Measurements from ENCODE around the gene GPC5.

GPC5 gene

GRCh38 chr13:92494915-92495314, 1096.5 kb downstream of the GPC5 start:
- Histone ChIP-seq H4K12ac (ENCODE audit: low read depth, low read length) (no peak overlapping the region), H3K36me3 (ENCODE audit: control insufficient read depth in 1 of 2, insufficient read depth in 2 of 2, low read length in 2 of 2) (no peaks in the 10 kb centered on the region), H2AK5ac (ENCODE audit: low read length) (no peak overlapping the region), H3K23ac (ENCODE audit: low read length) (no peak overlapping the region), H2BK12ac (ENCODE audit: low read length) (no peak overlapping the region), H3K9me3 (ENCODE audit: insufficient read depth, low read depth, low read length) (peaks cover under 1% of the 10 kb centered on the region), H3K14ac (ENCODE audit: low read length) (no peak overlapping the region), H3K27me3 (ENCODE audit: insufficient read depth, low read length) (no peaks in the 10 kb centered on the region), H4K91ac (ENCODE audit: low read depth, low read length) (no peak overlapping the region), H3K4me1 (ENCODE audit: control insufficient read depth in 1 of 2, insufficient read depth in 2 of 2, low read length in 2 of 2) (no peaks in the 10 kb centered on the region), H3K4me3 (ENCODE audit: low read depth, low read length) (no peak overlapping the region), H3K27ac (ENCODE audit: low read depth, low read length) (no peak overlapping the region), H3K79me1 (ENCODE audit: low read length) (no peaks in the 10 kb centered on the region), H3K9ac (ENCODE audit: low read length) (no peak overlapping the region), H4K8ac (ENCODE audit: low read depth, low read length) (no peak overlapping the region), H2AFZ (ENCODE audit: insufficient read depth, low read length, poor library complexity) (no peak overlapping the region), H2BK120ac (ENCODE audit: insufficient read depth, low read length, poor library complexity) (no peak overlapping the region), H3K4ac (ENCODE audit: low read depth, low read length) (no peak overlapping the region), H3K18ac (ENCODE audit: low read length) (no peak overlapping the region), H2BK5ac (ENCODE audit: low read depth, low read length, poor library complexity) (no peak overlapping the region), H3K79me2 (ENCODE audit: control insufficient read depth, insufficient read depth, low read length, poor library complexity) (no peaks in the 10 kb centered on the region), H3K4me2 (ENCODE audit: low read length) (no peak overlapping the region)
- no CpG with 5 or more reads among the region's 2 CpGs for WGBS (ENCODE audit: extremely low coverage, insufficient coverage, insufficient read length)
- DNase-seq, result no peak

GRCh38 chr13:92500192-92500591, 1101.8 kb downstream of the GPC5 start:
- Histone ChIP-seq H3K79me1 (ENCODE audit: low read length) (no peaks in the 10 kb centered on the region), H4K91ac (ENCODE audit: low read depth, low read length) (peak overlapping the region; percentile 2), H3K4me2 (ENCODE audit: low read length) (no peak overlapping the region), H3K4me3 (ENCODE audit: low read depth, low read length) (no peak overlapping the region), H3K36me3 (ENCODE audit: control insufficient read depth in 1 of 2, insufficient read depth in 2 of 2, low read length in 2 of 2) (no peaks in the 10 kb centered on the region), H4K12ac (ENCODE audit: low read depth, low read length) (no peak overlapping the region), H3K23ac (ENCODE audit: low read length) (no peak overlapping the region), H2AK5ac (ENCODE audit: low read length) (no peak overlapping the region), H3K79me2 (ENCODE audit: control insufficient read depth, insufficient read depth, low read length, poor library complexity) (no peaks in the 10 kb centered on the region), H3K4ac (ENCODE audit: low read depth, low read length) (no peak overlapping the region), H3K27me3 (ENCODE audit: insufficient read depth, low read length) (no peaks in the 10 kb centered on the region), H3K9ac (ENCODE audit: low read length) (no peak overlapping the region), H3K9me3 (ENCODE audit: insufficient read depth, low read depth, low read length) (peaks cover 4% of the 10 kb centered on the region), H3K4me1 (ENCODE audit: control insufficient read depth in 1 of 2, insufficient read depth in 2 of 2, low read length in 2 of 2) (no peaks in the 10 kb centered on the region), H3K27ac (ENCODE audit: low read depth, low read length) (no peak overlapping the region), H4K8ac (ENCODE audit: low read depth, low read length) (no peak overlapping the region), H2BK120ac (ENCODE audit: insufficient read depth, low read length, poor library complexity) (no peak overlapping the region), H2BK12ac (ENCODE audit: low read length) (no peak overlapping the region), H2BK5ac (ENCODE audit: low read depth, low read length, poor library complexity) (no peak overlapping the region), H3K18ac (ENCODE audit: low read length) (no peak overlapping the region), H2AFZ (ENCODE audit: insufficient read depth, low read length, poor library complexity) (no peak overlapping the region), H3K14ac (ENCODE audit: low read length) (no peak overlapping the region)
- no CpG with 5 or more reads among the region's 6 CpGs for WGBS (ENCODE audit: extremely low coverage, insufficient coverage, insufficient read length)
- no peak for DNase-seq

- H3K9ac ChIP-seq (ENCODE audit: low read length), result no peak overlapping the region
- no peak overlapping the region for H4K12ac ChIP-seq (ENCODE audit: low read depth, low read length)
- no peaks in the 10 kb centered on the region for H3K36me3 ChIP-seq (ENCODE audit: control insufficient read depth in 1 of 2, insufficient read depth in 2 of 2, low read length in 2 of 2)
- H2AK5ac ChIP-seq (ENCODE audit: low read length), result no peak overlapping the region
- H3K23ac ChIP-seq (ENCODE audit: low read length), result no peak overlapping the region
- H2BK5ac ChIP-seq (ENCODE audit: low read depth, low read length, poor library complexity), result no peak overlapping the region
- H3K27ac ChIP-seq (ENCODE audit: low read depth, low read length), result no peak overlapping the region
- no peak overlapping the region for H3K4ac ChIP-seq (ENCODE audit: low read depth, low read length)
- no CpG with 5 or more reads among the region's 2 CpGs for WGBS (ENCODE audit: extremely low coverage, insufficient coverage, insufficient read length)
- no peak overlapping the region for H4K8ac ChIP-seq (ENCODE audit: low read depth, low read length)
- no peak overlapping the region for H2AFZ ChIP-seq (ENCODE audit: insufficient read depth, low read length, poor library complexity)
- no peaks in the 10 kb centered on the region for H3K79me1 ChIP-seq (ENCODE audit: low read length)
- no peak overlapping the region for H2BK120ac ChIP-seq (ENCODE audit: insufficient read depth, low read length, poor library complexity)
- H3K27me3 ChIP-seq (ENCODE audit: insufficient read depth, low read length), result no peaks in the 10 kb centered on the region
- no peak overlapping the region for H3K18ac ChIP-seq (ENCODE audit: low read length)
- H3K14ac ChIP-seq (ENCODE audit: low read length), result no peak overlapping the region
- no peak overlapping the region for H3K4me3 ChIP-seq (ENCODE audit: low read depth, low read length)
- no peaks in the 10 kb centered on the region for H3K9me3 ChIP-seq (ENCODE audit: insufficient read depth, low read depth, low read length)
- H4K91ac ChIP-seq (ENCODE audit: low read depth, low read length), result no peak overlapping the region
- no peaks in the 10 kb centered on the region for H3K79me2 ChIP-seq (ENCODE audit: control insufficient read depth, insufficient read depth, low read length, poor library complexity)
- H2BK12ac ChIP-seq (ENCODE audit: low read length), result peak overlapping the region; percentile 58
- peak; percentile 1 to 52 for DNase-seq
- H3K4me1 ChIP-seq (ENCODE audit: control insufficient read depth in 1 of 2, insufficient read depth in 2 of 2, low read length in 2 of 2), result peaks cover 2 to 4% of the 10 kb centered on the region in 2 experiments
- no peak overlapping the region for H3K4me2 ChIP-seq (ENCODE audit: low read length)
Measured at GRCh38 chr13:92510416-92510815, 1112.0 kb downstream of the GPC5 start.

- H3K79me1 ChIP-seq (ENCODE audit: low read length), result no peaks in the 10 kb centered on the region
- no peak for DNase-seq
- H3K9ac ChIP-seq (ENCODE audit: low read length), result no peak overlapping the region
- H2BK5ac ChIP-seq (ENCODE audit: low read depth, low read length, poor library complexity), result no peak overlapping the region
- peaks cover 4% of the 10 kb centered on the region for H3K9me3 ChIP-seq (ENCODE audit: insufficient read depth, low read depth, low read length)
- H3K4me1 ChIP-seq (ENCODE audit: control insufficient read depth in 1 of 2, insufficient read depth in 2 of 2, low read length in 2 of 2), result peaks cover 2 to 4% of the 10 kb centered on the region in 2 experiments
- no peak overlapping the region for H2AFZ ChIP-seq (ENCODE audit: insufficient read depth, low read length, poor library complexity)
- H3K4me3 ChIP-seq (ENCODE audit: low read depth, low read length), result no peak overlapping the region
- no peak overlapping the region for H2BK120ac ChIP-seq (ENCODE audit: insufficient read depth, low read length, poor library complexity)
- no peak overlapping the region for H3K4ac ChIP-seq (ENCODE audit: low read depth, low read length)
- no CpG with 5 or more reads among the region's 9 CpGs for WGBS (ENCODE audit: extremely low coverage, insufficient coverage, insufficient read length)
- H3K27ac ChIP-seq (ENCODE audit: low read depth, low read length), result no peak overlapping the region
- no peak overlapping the region for H3K14ac ChIP-seq (ENCODE audit: low read length)
- H4K91ac ChIP-seq (ENCODE audit: low read depth, low read length), result no peak overlapping the region
- H3K36me3 ChIP-seq (ENCODE audit: control insufficient read depth in 1 of 2, insufficient read depth in 2 of 2, low read length in 2 of 2), result no peaks in the 10 kb centered on the region
- H4K12ac ChIP-seq (ENCODE audit: low read depth, low read length), result no peak overlapping the region
- H4K8ac ChIP-seq (ENCODE audit: low read depth, low read length), result no peak overlapping the region
- H2BK12ac ChIP-seq (ENCODE audit: low read length), result no peak overlapping the region
- H3K18ac ChIP-seq (ENCODE audit: low read length), result no peak overlapping the region
- H3K79me2 ChIP-seq (ENCODE audit: control insufficient read depth, insufficient read depth, low read length, poor library complexity), result no peaks in the 10 kb centered on the region
- no peak overlapping the region for H3K23ac ChIP-seq (ENCODE audit: low read length)
- no peaks in the 10 kb centered on the region for H3K27me3 ChIP-seq (ENCODE audit: insufficient read depth, low read length)
- H2AK5ac ChIP-seq (ENCODE audit: low read length), result no peak overlapping the region
- H3K4me2 ChIP-seq (ENCODE audit: low read length), result no peak overlapping the region
Measured at GRCh38 chr13:92512852-92513251, 1114.4 kb downstream of the GPC5 start.
